K562 (cell line): Measurements from ENCODE around the gene KRTAP10-4. TPM values are rescaled to one million over a fixed set of nuclear protein-coding genes. Genes with fewer than 3 reads are reported as not detected.

Experiments
- KDM1A ChIP-seq, 2 experiments: fragments of 450-650 bp; IDR thresholded peaks; 2 replicates each; pipeline ENCODE4 v1.6.1; 2016; ENCODE audit warnings: mild to moderate bottlenecking in 2 of 2
- ZFX ChIP-seq: sonication (generic); formaldehyde crosslinking; IDR thresholded peaks from 2 replicates; pipeline ENCODE4 v1.8.0; 2022; ENCODE audit warnings: mild to moderate bottlenecking, missing genetic modification reagents, moderate library complexity
- polyA plus RNA-seq, 8 experiments: library from polyadenylated mRNA; depleted of rRNA in 4 of 8; stranded (reverse) in 5 of 8; unstranded in 3 of 8; fragments of >200 nt; fragmentation: Nextera tagmentation in 2 of 8; fragmentation: Illumina TruSeq in 1 of 8; extraction: Ambion mirVana in 2 of 8; extraction: Trizol in 1 of 8; gene quantifications; 2 replicates each; pipeline versions ENCODE4 v1.2.1 to v1.2.3, GENCODE V29; 2011 to 2014; ENCODE audit warnings: inconsistent platforms in 1 of 8, missing spikeins in 1 of 8
- total RNA-seq, 7 experiments: library from RNA; depleted of rRNA in 6 of 7; stranded (reverse); fragments of >200 nt in 6 of 7; fragmentation: Illumina TruSeq in 2 of 7; extraction: Trizol in 2 of 7; gene quantifications; 2 replicates each; pipeline versions ENCODE4 v1.2.1 to v1.2.3, GENCODE V29; 2011 to 2021; ENCODE audit warnings: low replicate concordance in 1 of 7
- TF ChIP-seq, protein P1 (sequence below): sonication (generic); formaldehyde crosslinking; IDR thresholded peaks from 2 replicates; pipeline ENCODE4 v1.8.0; 2023; ENCODE audit warnings: missing genetic modification reagents, mild to moderate bottlenecking, borderline replicate concordance

KRTAP10-4 gene
- total and polyA plus RNA-seq, 9 of the 15 experiments (the other 6 are each of a cell fraction or from before 2014, with no cell fraction given): not detected

DNA sequence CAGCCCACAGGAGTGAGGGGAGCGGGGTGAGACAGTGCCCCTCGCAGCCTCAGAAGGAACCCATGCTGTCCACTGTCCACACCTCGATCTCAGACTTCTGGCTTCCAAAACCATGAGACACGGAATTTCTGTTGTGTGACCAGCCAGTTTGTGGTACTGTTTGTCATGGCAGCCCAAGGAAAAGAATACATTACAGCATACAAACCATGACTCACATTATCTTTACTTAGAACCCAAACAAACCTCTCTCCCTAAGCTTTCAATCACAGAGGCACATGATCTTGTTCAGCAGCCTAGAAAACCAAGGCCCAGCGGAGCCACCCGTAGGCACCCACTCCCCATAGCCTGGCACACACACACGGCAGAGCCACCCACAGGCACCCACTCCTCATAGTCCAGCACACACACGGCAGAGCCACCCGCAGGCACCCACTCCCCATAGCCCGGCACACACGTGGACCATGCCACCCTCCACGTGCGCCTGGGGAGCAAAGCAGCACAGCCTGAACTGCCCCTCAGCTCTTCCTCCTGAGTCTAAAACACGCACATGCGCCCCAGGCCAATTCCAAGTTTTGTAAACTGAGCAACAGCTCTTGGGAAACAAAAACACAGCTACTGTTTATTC, 458 bp upstream of the KRTAP10-4 start (continued):
- TF ChIP-seq, protein P1, sequence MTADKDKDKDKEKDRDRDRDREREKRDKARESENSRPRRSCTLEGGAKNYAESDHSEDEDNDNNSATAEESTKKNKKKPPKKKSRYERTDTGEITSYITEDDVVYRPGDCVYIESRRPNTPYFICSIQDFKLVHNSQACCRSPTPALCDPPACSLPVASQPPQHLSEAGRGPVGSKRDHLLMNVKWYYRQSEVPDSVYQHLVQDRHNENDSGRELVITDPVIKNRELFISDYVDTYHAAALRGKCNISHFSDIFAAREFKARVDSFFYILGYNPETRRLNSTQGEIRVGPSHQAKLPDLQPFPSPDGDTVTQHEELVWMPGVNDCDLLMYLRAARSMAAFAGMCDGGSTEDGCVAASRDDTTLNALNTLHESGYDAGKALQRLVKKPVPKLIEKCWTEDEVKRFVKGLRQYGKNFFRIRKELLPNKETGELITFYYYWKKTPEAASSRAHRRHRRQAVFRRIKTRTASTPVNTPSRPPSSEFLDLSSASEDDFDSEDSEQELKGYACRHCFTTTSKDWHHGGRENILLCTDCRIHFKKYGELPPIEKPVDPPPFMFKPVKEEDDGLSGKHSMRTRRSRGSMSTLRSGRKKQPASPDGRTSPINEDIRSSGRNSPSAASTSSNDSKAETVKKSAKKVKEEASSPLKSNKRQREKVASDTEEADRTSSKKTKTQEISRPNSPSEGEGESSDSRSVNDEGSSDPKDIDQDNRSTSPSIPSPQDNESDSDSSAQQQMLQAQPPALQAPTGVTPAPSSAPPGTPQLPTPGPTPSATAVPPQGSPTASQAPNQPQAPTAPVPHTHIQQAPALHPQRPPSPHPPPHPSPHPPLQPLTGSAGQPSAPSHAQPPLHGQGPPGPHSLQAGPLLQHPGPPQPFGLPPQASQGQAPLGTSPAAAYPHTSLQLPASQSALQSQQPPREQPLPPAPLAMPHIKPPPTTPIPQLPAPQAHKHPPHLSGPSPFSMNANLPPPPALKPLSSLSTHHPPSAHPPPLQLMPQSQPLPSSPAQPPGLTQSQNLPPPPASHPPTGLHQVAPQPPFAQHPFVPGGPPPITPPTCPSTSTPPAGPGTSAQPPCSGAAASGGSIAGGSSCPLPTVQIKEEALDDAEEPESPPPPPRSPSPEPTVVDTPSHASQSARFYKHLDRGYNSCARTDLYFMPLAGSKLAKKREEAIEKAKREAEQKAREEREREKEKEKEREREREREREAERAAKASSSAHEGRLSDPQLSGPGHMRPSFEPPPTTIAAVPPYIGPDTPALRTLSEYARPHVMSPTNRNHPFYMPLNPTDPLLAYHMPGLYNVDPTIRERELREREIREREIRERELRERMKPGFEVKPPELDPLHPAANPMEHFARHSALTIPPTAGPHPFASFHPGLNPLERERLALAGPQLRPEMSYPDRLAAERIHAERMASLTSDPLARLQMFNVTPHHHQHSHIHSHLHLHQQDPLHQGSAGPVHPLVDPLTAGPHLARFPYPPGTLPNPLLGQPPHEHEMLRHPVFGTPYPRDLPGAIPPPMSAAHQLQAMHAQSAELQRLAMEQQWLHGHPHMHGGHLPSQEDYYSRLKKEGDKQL (CRISPR knock-in tag): 0 out of 2 replicates have a peak, but pooled peaks have one; percentile 38
- TF ChIP-seq ZFX (no peak), KDM1A (IDR thresholded peaks at IDR 0.05) (no peak)
